LNCaP clone FGC (cell line): ENCODE data around the gene SCYGR4.

ENCODE experiments used
- DNase-seq: peaks from one replicate; pipeline ENCODE4 v3.0.0-alpha.2; 2011; ENCODE audit warnings: low read depth
- H3K4me3 ChIP-seq: 2 replicates; pipeline ENCODE4 v1.5.1; 2011; ENCODE audit warnings: mild to moderate bottlenecking, low read depth, low read length, control low read depth
- CTCF ChIP-seq: IDR thresholded peaks from 2 replicates; pipeline ENCODE4 v1.5.1; 2012; ENCODE audit warnings: mild to moderate bottlenecking; ENCODE audit not compliant: control insufficient read depth, insufficient read depth; ENCODE audit errors: extremely low read depth

The SCYGR4 gene

GRCh38 chr2:227614246-227614645 is 3.1 kb upstream of the SCYGR4 start:
- no peak overlapping the region for H3K4me3 ChIP-seq
- DNase-seq = no peak
- TF ChIP-seq CTCF = no peak

DNA sequence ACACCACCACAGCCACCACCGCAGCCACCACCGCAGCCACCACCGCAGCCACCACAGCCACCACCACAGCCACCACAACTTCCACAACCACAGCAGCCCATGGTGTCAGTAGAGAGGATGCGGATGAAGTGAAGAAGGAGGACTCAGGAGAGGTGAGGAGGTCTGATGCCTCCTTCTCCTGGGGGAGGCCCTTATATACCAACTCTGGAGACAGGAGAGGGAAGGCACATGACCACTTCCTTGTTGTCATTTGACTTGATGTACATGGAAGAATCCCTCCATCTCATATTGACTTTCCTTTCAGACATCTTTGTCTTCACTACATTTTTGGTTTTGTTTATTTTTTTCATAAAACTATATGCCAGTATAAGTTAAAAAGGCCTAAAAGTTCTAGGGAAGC is 2.6 kb upstream of the SCYGR4 start, which contains the start of gene SCYGR3:
Gene SCYGR3 (minus strand): TSS at position 101 of the 400 bp plus-strand sequence. CDS start 0 bp downstream, at position 101.
- no peak within 1 kb of the TSS for H3K4me3 ChIP-seq
- no peak for DNase-seq
- no peak for TF ChIP-seq CTCF

- H3K4me3 ChIP-seq = no peak overlapping the region
- TF ChIP-seq CTCF = no peak
- DNase-seq = no peak
Observed at GRCh38 chr2:227615181-227615580, 2.1 kb upstream of the SCYGR4 start.

GRCh38 chr2:227615906-227616305 is 1.4 kb upstream of the SCYGR4 start:
- TF ChIP-seq CTCF = no peak
- no peak overlapping the region for H3K4me3 ChIP-seq
- no peak for DNase-seq

DNA sequence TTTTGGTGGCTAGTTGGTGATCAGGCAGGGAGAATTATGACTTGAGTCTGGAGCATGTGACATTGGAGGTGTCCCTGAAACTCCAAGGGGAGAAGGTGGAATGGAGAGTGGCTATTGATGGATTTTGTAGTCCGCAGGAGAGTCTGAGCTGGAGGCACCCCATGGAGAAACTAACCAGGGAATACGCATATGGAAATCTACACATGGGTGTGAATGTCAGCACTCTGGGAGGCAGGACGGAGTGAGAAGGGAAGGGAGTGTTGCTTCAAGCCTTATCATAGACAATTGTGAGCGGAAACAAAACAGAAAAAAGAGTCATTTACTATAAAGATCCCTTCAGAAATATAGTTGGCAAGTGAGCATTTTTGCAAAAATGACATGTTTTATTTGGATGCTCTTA is 667 bp upstream of the SCYGR4 start:
- no peak for TF ChIP-seq CTCF
- no peak for DNase-seq
- H3K4me3 ChIP-seq = no peak overlapping the region

DNA sequence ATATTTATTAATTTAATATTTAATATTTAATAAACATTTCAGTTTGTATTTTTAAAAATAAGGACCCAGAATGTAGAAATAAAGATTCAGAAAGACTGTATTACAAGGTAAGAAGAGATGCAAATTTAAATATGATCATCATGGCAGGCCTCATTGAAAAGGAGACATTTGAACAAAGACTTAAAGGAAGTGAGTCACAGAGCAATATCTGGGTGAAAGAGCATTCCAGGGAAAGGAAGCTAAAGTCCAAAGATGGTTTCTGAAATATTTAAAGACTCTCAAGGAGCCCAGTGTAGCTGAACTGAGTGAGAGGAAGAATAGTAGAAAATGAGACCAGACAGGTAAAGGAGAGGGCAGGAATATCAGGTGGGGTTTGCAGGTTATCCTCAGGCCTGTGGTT is 5.9 kb downstream of the SCYGR4 start:
- no peak for TF ChIP-seq CTCF
- no peak for DNase-seq

DNA sequence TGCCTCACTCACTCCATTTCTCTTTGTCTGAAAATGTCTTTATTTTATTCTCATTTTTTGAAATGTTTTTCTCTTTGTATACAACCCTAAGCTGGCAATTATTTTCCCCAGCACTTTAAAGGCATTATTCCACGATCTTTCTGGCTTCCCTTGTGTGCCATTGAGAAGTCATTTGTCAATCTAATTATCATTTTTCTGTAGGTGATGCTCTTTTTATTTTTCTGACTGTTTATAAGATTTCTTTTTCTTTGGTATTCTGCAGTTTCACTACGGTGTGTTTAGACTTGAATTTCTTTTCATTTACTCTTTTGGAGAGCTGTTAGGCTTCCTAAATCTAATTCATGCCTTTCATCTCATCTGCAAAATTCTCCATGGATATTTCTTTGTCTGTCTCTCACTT is 8.1 kb downstream of the SCYGR4 start:
- DNase-seq = no peak
- no peak overlapping the region for H3K4me3 ChIP-seq
- no peak for TF ChIP-seq CTCF

More for the DNA sequence above, 5.9 kb downstream of the SCYGR4 start:
- H3K4me3 ChIP-seq = no peak overlapping the region
